Middle frontal gyrus (tissue), 1 donor: Measurements from ENCODE around the gene LRCH4.
"Not testable (repeated sequence)": the region's sequence is repeated elsewhere in the genome, so short reads cannot be mapped to it uniquely, and the experiment has no call there.

ENCODE experiments used
- DNase-seq: peaks from one replicate; pipeline ENCODE4 v3.0.0-alpha.2; 2015; ENCODE audit warnings: low spot score; ENCODE audit errors: extremely low spot score

LRCH4 gene

DNA sequence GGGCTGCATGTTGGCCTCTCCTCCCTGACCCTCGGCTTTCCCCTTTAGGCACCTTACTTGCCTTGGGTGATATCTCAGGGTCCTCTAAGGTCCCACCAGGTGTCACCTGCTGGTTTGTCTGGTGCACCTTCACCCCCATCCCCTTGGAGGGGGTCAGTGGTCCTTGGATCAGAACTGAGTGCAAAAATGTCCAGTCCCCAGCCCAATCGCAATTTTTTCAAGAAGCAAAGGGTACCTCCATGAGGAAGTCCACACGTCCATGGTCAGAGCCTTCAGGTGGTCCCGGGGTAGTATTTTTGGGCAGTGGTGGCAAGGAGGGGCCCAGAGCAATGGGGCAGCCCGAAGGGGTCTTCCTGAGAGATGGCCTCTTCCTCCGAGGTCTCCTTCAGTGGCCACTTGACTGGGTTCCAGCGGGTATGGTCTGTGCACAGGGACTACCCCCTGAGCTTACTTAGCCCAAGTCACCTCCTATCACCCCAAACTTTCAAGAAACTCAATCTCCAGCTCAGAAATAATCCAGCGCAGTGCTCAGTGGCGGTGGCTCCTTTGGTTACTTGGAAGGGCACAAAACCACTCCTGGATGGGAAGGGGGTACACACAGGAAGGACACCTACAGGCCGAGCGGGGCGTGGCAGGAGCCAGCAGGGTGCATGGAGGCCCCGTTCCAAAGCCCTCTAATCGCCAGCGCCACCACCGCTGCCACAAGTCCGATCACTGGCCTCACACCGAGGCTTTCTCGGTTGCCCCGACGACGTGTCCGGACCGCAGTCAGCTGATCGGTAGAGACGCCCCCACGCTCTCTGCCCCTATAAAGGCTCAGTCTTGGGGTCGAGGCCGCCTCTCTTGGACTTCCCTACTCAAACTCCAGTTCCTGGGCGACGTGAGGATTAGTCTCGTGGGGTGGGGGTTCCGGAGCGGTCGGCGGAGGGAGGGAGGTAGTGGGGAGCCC, 16.8 kb downstream of the LRCH4 start:
- DNase-seq, result no peak

DNA sequence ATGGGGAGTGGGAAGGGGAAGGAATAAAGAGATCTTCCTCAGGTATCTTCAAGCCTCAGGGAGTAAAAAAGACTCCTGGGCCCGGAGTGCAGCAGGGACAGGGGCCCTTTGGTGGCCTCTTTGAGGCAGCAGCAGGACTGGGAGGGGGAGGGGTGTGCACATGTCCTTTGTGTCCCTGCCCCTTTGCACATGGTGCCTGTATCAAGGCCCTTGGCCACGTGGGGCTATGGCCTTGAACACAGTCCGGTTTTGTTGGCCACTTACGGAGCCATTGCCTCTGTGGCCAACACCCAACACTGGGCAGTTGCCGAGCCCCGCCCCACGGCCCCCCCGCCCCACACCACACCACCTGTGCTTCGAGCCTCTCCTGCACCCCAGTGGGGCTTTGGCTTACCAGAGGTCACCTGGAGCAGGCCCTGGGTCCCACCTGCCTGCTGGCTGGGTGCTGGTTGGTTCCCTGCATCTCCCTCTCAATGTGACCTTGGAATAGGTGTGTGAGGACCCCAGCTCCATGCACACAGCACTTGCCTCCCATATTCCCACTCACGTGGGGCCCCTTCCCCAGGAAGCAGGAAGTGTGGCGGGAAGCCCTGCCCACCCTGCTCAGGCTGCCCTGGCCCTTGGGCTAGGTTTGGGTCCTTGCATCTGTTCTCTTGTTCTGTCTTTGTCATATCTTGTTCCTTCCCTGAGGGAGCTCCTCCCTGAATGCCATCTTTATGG, 17.6 kb downstream of the LRCH4 start:
- DNase-seq, result no peak

DNA sequence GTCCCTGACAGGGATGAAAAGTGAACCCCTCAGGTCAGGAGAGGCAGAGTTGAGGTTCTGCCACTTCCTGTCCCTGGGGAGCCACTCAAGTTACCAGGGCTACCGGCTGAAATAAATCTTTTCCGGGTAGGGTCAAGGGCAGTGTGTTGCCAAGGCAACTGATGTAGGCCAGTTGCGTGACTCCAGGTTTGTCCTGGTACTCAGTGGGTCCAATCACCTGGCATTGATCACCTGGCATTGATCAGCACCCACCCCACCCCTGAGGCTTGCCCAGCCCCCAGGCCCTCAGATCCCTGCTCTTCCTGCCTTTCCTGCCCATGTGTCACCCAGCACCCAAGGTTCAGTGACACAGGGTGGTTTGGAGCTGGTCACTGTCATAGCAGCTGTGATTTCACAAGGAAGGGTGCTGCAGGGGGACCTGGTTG, 18.2 kb downstream of the LRCH4 start:
- no peak for DNase-seq

DNA sequence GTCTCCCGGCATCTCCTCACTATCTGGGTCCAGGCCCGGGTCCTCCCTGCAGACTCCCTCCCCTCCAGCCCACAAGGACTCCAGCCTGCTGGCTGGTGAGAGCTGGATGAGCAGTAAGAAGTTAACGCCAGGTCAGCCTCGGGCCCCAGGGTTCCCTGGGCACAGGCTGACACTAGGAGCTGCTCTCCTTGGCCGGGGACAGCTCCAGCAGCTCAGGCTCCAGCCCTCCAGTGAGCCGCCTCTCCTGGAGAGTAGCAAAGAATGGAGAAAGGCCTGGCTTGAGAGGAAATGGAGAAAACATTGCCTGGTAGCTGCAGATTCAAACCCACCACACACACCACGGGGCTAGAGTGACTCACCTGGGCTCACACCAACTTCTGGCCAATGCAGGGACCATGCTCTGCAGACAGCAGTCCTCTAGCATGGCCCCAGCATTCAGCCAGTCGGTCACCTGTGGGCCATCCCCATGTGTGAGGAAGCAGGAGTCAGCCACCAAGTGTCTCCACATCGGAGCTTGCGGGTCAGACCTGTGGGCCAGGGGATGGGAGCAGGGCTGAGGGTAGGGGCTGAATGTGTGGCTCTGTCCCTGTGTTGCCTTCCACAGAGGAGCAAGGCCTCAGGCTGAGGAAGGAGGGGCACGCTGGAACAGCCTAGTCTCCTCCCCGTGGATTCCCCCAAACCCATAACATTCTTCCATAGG, 18.7 kb downstream of the LRCH4 start:
- no peak for DNase-seq

- no peak for DNase-seq
These were observed 19.9 kb downstream of the LRCH4 start for GRCh38 chr7:100566018-100566531.

- no peak for DNase-seq
These were observed 20.8 kb downstream of the LRCH4 start for GRCh38 chr7:100565133-100565571.

DNA sequence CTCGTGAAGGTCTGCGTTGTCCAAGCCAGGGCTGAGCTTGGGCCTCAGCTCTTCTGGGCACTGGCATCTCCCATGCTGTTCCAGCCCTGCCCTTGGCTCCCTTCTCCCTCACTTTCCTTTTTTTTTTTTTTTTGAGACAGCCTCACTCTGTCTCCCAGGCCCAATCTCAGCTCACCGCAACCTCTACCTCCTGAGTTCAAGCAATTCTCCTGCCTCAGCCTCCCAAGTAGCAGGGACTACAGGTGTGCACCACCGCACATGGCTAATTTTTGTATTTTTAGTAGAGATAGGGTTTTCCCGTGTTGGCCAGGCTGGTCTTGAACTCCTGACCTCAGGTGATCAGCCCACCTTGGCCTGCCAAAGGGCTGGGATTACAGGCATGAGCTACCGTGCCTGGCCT, 21.5 kb downstream of the LRCH4 start:
- DNase-seq, result not testable (repeated sequence)

DNA sequence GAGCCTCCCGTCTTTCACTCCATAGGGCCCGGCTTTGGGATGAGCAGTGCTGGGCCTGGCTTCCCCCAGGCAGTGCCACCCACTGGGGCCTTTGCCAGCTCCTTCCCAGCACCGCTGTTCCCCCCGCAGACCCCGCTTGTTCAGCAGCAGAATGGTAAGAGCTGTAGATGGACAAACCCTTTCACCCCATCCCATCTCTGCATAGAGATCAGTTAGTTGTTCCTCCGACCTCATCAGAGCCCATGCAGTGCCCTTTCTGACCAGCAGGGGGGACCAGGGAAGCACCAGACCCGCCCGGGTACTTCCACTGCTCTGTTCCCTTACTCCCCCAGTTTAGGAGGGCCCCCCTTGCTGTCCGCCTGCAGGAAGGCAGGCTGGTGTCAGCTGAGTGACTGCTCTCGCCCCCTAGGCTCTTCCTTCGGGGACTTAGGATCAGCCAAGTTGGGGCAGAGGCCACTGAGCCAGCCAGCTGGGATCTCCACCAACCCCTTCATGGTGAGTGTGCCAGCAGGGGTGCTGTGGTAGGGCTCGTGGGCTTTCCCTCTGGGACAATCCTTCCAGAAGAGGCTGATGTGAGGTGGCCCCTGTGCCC, 22.0 kb downstream of the LRCH4 start:
- no peak for DNase-seq

DNA sequence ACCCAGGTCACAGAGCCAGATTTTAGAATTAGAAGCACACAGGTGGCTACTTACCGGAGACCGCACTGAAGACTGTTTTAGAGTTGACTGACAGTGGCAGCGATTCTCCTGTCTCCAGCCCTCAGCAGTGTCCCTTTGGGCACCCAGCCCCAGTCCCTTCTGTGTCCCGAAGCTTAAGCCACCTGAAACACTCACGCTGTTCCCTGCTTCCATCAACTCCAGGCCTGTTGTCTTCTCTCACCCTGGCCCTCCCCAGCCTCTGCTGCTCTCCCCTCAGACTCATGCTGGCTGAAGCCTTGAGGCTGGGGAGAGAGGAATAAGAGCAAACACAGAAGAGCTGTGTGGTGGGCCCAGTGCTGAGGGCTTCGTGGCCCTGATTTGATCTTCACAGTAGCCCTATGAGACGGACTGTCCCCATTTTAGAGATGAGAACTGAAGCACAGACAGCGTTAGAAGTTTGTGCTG, 22.8 kb downstream of the LRCH4 start:
- DNase-seq, result no peak

DNA sequence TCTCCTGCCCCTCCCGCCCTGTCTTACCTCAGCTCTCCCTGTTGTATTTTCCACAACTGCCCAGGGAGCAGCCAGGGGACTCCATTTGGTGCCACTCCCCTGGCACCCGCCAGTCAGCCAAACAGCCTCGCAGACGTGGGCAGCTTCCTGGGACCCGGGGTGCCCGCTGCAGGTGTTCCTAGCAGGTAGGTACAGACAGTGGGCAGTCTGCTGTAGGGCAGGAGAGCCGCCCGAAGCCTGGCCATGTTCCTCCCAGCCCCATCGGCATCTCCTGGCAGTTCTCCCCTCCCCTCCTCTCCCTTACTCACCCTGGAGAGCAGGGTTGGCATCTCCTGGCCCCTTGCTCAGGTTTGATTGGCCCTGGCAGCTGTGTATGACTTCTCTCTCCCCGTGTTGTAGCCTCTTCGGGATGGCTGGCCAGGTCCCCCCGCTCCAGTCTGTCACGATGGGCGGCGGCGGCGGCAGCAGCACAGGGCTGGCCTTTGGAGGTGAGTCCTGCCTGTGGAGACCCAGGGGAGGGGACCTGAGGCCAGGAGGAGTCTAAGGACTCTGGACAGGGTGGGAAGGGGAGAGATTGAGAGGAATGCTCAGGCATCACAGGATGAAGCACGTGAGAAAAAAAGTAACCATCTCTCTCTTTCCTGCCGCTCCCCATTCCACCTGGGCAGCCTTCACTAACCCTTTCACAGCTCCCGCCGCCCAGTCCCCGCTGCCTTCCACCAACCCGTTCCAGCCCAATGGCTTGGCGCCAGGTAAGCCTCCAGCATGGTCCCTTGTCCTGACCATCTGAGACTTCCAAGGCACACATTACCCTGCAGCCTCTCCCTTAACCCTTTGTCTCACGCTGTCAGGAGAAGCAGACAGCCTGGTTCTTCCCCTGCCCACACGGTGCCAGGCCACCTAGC, 23.5 kb downstream of the LRCH4 start:
- no peak for DNase-seq

- no peak for DNase-seq
These were observed 24.3 kb downstream of the LRCH4 start for GRCh38 chr7:100561491-100562194.

DNA sequence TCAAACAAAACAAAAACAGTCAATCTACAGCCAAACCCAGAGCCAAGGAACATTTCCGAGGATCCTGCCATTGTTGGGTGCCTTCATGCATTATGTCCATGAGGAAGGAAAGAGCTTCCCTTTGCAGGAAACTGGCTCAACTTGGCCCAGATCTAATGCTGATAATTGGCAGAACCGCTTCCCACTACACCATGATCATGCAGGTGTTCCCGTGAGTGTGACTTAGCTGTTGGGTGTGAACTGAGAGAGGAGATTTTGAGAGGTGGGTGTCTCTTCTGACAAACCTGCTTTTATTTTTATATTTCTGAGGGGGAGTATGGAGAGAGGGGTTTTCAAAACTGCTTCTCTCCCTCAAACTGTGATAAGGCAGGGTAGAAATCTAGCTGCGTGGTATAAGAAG, 26.8 kb downstream of the LRCH4 start:
- DNase-seq, result no peak

GRCh38 chr7:100556541-100556940, 29.4 kb downstream of the LRCH4 start:
- no peak for DNase-seq

- no peak for DNase-seq
These were observed 30.2 kb downstream of the LRCH4 start for GRCh38 chr7:100555701-100556100.

- DNase-seq, result no peak
These were observed 32.9 kb downstream of the LRCH4 start for GRCh38 chr7:100553032-100553431.

DNA sequence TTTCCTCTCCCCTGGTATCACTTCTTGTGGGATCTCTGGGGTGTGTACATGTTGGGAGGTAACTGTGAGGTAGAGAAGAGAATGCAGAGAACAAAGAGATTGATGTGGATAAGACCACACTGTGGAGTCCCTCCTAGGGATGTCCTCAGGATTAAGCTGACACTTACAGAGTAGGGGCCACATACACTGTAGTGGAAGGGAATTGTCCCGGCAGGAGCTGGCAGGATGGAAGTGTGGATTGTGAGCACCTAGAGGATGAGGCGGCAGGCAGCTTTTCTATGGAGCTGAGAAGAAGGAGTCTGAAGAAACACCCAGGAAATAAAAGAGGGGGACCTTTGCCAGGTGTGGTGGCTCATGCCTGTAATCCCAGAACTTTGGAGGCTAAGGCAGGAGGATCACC, 33.4 kb downstream of the LRCH4 start:
- no peak for DNase-seq

DNA sequence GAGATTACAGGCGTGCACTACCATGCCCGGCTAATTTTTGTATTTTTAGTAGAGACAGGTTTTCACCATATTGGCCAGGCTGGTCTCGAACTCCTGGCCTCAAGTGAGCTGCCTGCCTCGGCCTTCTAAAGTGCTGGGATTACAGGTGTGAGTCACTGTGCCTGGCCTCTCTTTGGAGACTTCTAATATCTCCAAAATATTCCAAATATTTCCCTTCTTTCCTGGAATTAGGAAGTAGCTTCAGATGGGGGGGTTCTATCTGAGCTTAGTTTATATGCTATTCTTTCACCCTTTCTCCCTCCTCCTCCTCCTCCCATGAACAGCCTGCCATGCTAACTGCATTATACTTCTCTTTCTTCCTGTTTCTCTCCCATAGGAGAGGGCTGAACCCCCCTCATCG, 37.5 kb downstream of the LRCH4 start:
- DNase-seq, result not testable (repeated sequence)

DNA sequence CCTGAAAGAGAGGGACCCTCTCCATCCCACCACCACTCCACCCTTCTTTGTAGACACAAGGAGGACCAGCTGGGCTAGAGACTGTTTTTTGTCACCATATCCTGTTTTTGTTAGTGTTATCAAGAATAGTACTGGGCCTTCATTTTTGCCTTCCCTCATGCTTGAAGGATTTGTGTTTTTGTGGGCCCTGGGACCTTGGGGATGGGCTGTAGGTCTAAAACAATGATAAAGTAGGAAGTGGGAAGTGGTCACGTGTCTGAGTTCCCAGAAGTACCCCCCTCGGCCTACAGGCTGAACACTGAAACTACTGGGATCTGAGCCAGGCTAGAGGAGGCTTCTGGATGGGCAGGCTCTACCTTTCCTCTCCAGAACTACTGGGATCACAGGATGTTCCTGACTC, 38.1 kb downstream of the LRCH4 start:
- no peak for DNase-seq
